GM23338 (cell line): ENCODE data around the gene C3orf80. TPM values are rescaled to one million over a fixed set of nuclear protein-coding genes. Genes with fewer than 3 reads are reported as not detected.

Experiments
- ETS1 ChIP-seq: IDR thresholded peaks from 2 replicates; pipeline ENCODE4 v1.6.1; 2016; ENCODE audit warnings: antibody characterized with exemption
- EZH2phosphoT487 ChIP-seq: fragments of 200-600 bp; sonication (generic); IDR thresholded peaks from one replicate; pipeline ENCODE4 v1.8.1; 2018; ENCODE audit warnings: antibody characterized with exemption; ENCODE audit not compliant: unreplicated experiment
- JUNB ChIP-seq: IDR thresholded peaks from one replicate; pipeline ENCODE4 v1.6.1; 2016; ENCODE audit warnings: antibody characterized with exemption; ENCODE audit not compliant: unreplicated experiment
- NANOG ChIP-seq: IDR thresholded peaks from 2 replicates; pipeline ENCODE4 v1.6.1; 2016; ENCODE audit warnings: antibody characterized with exemption, borderline replicate concordance
- REST ChIP-seq: IDR thresholded peaks from one replicate; pipeline ENCODE4 v1.6.1; 2018; ENCODE audit warnings: antibody characterized with exemption; ENCODE audit not compliant: unreplicated experiment
- ZNF331 ChIP-seq: fragments of 250-450 bp; sonication (Bioruptor Pico); IDR thresholded peaks from 2 replicates; pipeline ENCODE4 v1.5.0; 2020; ENCODE audit warnings: low read depth, mild to moderate bottlenecking, moderate library complexity
- ZNF462 ChIP-seq: fragments of 250-450 bp; sonication (Bioruptor Pico); IDR thresholded peaks from 2 replicates; pipeline ENCODE4 v1.5.0; 2020; ENCODE audit warnings: mild to moderate bottlenecking, moderate library complexity
- polyA plus RNA-seq: library from polyadenylated mRNA; unstranded; fragments of >200 nt; fragmentation: Nextera tagmentation; extraction: Ambion mirVana; gene quantifications from 2 replicates; pipeline ENCODE4 v1.2.1, GENCODE V29; 2016
- total RNA-seq: library from RNA; depleted of rRNA; stranded (reverse); fragments of >200 nt; shearing (Covaris generic); gene quantifications from 2 replicates; pipeline ENCODE4 v1.2.3, GENCODE V29; 2014

The C3orf80 gene
- total and polyA plus RNA-seq, 2 experiments from 2014 or later = 0.57 to 3.0 TPM

- TF ChIP-seq ZNF462 (CRISPR knock-in tag) (no peak), NANOG (no peak), ZNF331 (CRISPR knock-in tag) (no peak), ETS1 (no peak), REST (no peak), JUNB (no peak), EZH2phosphoT487 (no peak)
Measured at GRCh38 chr3:160245261-160245800, 20.1 kb downstream of the C3orf80 start (continued).
